ENCODE results near the gene FGFR3.

DNA sequence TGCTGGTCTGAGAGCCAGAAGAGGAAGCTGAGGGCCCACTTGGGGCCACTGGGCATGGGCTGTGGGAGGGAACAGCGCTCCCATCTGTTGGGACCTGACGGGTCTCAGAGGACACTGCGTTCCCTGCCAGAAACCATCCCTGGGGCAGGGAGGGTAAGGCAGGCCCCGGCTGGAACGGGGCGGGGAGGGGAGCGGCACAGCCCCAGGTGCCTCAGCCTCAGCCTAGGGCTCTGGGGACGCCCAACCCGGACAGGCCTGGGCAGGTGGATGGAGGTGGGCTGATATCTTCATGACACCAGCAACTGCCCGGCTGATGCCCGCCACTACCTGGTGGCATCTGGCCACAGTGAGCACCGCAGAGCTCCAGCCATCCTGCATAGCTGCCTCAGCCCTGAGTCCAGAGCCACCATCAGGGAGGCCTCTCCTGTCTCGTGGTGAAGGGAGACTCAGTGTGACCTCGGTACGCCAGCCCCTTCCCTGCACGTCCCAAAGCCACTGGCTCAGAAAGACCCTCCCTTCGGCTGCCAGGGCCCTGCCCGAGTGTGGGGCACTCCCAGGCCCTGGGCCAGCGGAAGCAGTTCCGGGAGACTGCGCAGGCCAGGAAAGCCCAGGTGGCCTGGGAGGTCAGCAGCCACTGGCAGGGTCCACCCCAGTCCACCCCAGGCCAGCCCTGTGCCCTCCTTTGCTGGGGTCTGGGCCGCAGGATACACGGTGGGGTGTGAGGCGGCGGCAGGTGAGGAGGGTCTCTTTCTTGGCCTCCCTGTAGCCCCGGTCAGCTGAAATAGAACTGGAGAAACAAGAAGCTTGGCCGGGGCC lies 34.6 kb upstream of the FGFR3 start:
- TF ChIP-seq POLR2A (IDR thresholded peaks at IDR 0.05) (no peak), POLR2AphosphoS5 (IDR thresholded peaks at IDR 0.05) (no peak)
- TF ChIP-seq, protein P1, sequence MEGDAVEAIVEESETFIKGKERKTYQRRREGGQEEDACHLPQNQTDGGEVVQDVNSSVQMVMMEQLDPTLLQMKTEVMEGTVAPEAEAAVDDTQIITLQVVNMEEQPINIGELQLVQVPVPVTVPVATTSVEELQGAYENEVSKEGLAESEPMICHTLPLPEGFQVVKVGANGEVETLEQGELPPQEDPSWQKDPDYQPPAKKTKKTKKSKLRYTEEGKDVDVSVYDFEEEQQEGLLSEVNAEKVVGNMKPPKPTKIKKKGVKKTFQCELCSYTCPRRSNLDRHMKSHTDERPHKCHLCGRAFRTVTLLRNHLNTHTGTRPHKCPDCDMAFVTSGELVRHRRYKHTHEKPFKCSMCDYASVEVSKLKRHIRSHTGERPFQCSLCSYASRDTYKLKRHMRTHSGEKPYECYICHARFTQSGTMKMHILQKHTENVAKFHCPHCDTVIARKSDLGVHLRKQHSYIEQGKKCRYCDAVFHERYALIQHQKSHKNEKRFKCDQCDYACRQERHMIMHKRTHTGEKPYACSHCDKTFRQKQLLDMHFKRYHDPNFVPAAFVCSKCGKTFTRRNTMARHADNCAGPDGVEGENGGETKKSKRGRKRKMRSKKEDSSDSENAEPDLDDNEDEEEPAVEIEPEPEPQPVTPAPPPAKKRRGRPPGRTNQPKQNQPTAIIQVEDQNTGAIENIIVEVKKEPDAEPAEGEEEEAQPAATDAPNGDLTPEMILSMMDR (IDR thresholded peaks at IDR 0.05): no peak
